ENCODE measurements around the gene TIMM9. TPM values are rescaled to one million over a fixed set of nuclear protein-coding genes. Genes with fewer than 3 reads are reported as not detected.

The TIMM9 gene
- total and polyA plus RNA-seq, 2 donors from 2014 or later: 32.8 to 80.1 TPM

GRCh38 chr14:58463147-58463546 is 35.8 kb upstream of the TIMM9 start:
- no peaks in the 10 kb centered on the region for H3K9me3 ChIP-seq (ENCODE audit: control insufficient read depth in 2 of 3, insufficient read depth in 1 of 3, low read length in 3 of 3)

DNA sequence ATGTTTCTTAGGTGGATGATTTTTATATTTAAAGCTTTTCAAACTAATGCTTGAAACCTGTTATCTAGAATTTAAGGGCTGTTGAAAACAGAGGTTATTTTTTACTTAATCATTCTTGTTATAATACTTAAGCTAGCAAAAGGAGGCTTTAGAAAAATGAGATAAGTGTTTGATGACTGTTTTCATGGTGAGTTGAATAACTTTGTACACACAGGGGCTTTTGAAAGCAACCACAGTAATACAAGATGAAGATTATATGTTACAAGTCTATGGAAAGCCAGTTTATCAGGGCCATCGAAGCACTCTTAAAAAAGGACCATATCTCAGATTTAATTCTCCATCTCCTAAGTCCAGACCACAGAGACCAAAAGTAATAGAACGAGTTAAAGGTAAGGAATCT is 33.4 kb upstream of the TIMM9 start:
- H3K27ac ChIP-seq (ENCODE audit: low read depth in 2 of 2, low read length in 2 of 2): no peak overlapping the region
- no peaks in the 10 kb centered on the region for H3K27me3 ChIP-seq (ENCODE audit: control insufficient read depth, insufficient read depth, low read length)
- no peak for TF ChIP-seq CTCF (IDR thresholded peaks at IDR 0.05; ENCODE audit: borderline replicate concordance, extremely low read depth, insufficient read depth)
- no peak overlapping the region for H3K4me3 ChIP-seq (ENCODE audit: low read length in 3 of 3)
- no peaks in the 10 kb centered on the region for H3K9me3 ChIP-seq (ENCODE audit: control insufficient read depth in 2 of 3, insufficient read depth in 1 of 3, low read length in 3 of 3)
- H3K9ac ChIP-seq (ENCODE audit: low read length in 3 of 3): no peak overlapping the region
- no peaks in the 10 kb centered on the region for H3K4me1 ChIP-seq (ENCODE audit: control insufficient read depth in 2 of 3, insufficient read depth in 2 of 3, low read depth in 1 of 3, low read length in 3 of 3)
- no peak for DNase-seq
- intact Hi-C loops (cut with DNase I): no loop called here
- peaks cover 2 to 11% (median 2%) of the 10 kb centered on the region in 3 donors for H3K36me3 ChIP-seq (ENCODE audit: control insufficient read depth in 2 of 3, insufficient read depth in 3 of 3, low read length in 3 of 3)
- no peak for FAIRE-seq

More at GRCh38 chr14:58463147-58463546, 35.8 kb upstream of the TIMM9 start:
- Histone ChIP-seq H3K36me3 (ENCODE audit: control insufficient read depth in 2 of 3, insufficient read depth in 3 of 3, low read length in 3 of 3) (peaks cover 0 to 11% (median 2%) of the 10 kb centered on the region in 3 donors), H3K27ac (ENCODE audit: low read depth in 2 of 2, low read length in 2 of 2) (no peak overlapping the region), H3K27me3 (ENCODE audit: control insufficient read depth, insufficient read depth, low read length) (no peaks in the 10 kb centered on the region), H3K9ac (ENCODE audit: low read length in 3 of 3) (no peak overlapping the region), H3K4me3 (ENCODE audit: low read length in 3 of 3) (no peak overlapping the region), H3K4me1 (ENCODE audit: control insufficient read depth in 2 of 3, insufficient read depth in 2 of 3, low read depth in 1 of 3, low read length in 3 of 3) (no peaks in the 10 kb centered on the region)
- FAIRE-seq: no peak
- TF ChIP-seq CTCF (IDR thresholded peaks at IDR 0.05; ENCODE audit: borderline replicate concordance, extremely low read depth, insufficient read depth): no peak
- intact Hi-C loops (cut with DNase I): no loop called here
- no peak for DNase-seq

DNA sequence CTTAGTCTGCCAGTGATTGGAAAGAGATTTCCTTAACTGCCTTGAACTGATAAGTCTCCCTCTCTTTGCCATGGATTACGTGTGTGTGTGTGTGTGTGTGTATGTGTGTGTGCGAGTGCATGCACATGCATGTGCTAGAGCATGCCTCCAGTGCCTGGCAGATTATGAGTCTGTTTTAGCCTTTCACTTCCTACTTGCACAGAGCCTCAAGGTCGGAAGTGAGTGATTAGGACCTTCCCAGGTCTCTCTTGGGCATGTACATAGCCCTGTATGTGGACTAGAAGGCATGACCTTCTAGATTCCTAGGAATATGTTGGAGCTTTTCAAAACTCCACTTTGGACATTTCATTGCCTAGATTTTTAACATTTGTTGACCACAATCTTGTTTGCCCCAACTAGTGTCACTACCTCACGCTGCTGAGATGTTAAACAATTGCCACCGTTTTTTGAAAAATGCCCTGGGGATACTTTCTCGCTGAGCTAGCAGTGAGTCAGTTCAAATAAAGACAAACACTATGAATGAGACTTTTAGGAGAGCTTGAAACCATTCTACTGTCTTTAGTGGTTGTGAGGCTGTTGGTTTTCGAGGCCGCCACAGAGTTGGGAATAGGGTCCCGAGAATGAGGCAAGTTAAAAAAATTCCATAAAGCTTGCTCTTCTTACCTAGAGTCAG is 28.4 kb upstream of the TIMM9 start:
- Histone ChIP-seq H3K36me3 (ENCODE audit: control insufficient read depth in 2 of 3, insufficient read depth in 3 of 3, low read length in 3 of 3) (peaks cover 2 to 7% (median 7%) of the 10 kb centered on the region in 3 donors), H3K9ac (ENCODE audit: low read length in 3 of 3) (no peak overlapping the region), H3K27ac (ENCODE audit: low read depth in 2 of 2, low read length in 2 of 2) (no peak overlapping the region)

More for the DNA sequence above, 28.4 kb upstream of the TIMM9 start:
- DNase-seq (no peak), FAIRE-seq (no peak)
- Histone ChIP-seq H3K4me3 (ENCODE audit: low read length in 3 of 3) (no peak overlapping the region), H3K4me1 (ENCODE audit: control insufficient read depth in 2 of 3, insufficient read depth in 2 of 3, low read depth in 1 of 3, low read length in 3 of 3) (no peaks in the 10 kb centered on the region), H3K27me3 (ENCODE audit: control insufficient read depth, insufficient read depth, low read length) (no peaks in the 10 kb centered on the region), H3K9me3 (ENCODE audit: control insufficient read depth in 2 of 3, insufficient read depth in 1 of 3, low read length in 3 of 3) (no peaks in the 10 kb centered on the region)
- TF ChIP-seq CTCF (IDR thresholded peaks at IDR 0.05; ENCODE audit: borderline replicate concordance, extremely low read depth, insufficient read depth): no peak
- intact Hi-C loops (cut with DNase I): no loop called here

Data from kidney (tissue), 14 donors.